ENCODE measurements around the gene SLC38A10.

- TF ChIP-seq, protein P1, sequence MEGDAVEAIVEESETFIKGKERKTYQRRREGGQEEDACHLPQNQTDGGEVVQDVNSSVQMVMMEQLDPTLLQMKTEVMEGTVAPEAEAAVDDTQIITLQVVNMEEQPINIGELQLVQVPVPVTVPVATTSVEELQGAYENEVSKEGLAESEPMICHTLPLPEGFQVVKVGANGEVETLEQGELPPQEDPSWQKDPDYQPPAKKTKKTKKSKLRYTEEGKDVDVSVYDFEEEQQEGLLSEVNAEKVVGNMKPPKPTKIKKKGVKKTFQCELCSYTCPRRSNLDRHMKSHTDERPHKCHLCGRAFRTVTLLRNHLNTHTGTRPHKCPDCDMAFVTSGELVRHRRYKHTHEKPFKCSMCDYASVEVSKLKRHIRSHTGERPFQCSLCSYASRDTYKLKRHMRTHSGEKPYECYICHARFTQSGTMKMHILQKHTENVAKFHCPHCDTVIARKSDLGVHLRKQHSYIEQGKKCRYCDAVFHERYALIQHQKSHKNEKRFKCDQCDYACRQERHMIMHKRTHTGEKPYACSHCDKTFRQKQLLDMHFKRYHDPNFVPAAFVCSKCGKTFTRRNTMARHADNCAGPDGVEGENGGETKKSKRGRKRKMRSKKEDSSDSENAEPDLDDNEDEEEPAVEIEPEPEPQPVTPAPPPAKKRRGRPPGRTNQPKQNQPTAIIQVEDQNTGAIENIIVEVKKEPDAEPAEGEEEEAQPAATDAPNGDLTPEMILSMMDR (IDR thresholded peaks at IDR 0.05 in 2 of 3, conservative IDR thresholded peaks at IDR 0.05 in 1 of 3; ENCODE audit: borderline replicate concordance in 1 of 3, insufficient read depth in 1 of 3, low read depth in 2 of 3, low read length in 2 of 3): no peak
- no peak; the same call in 1 of the 2 replicates for TF ChIP-seq POLR2AphosphoS5 (IDR thresholded peaks at IDR 0.05; ENCODE audit: low read depth, low read length)
- TF ChIP-seq POLR2A (IDR thresholded peaks at IDR 0.05; ENCODE audit: borderline replicate concordance, extremely low read depth, insufficient read depth, insufficient read length): no peak
- TF ChIP-seq ELF1 (IDR thresholded peaks at IDR 0.05; ENCODE audit: borderline replicate concordance, low read depth): no peak
Measured at GRCh38 chr17:81245024-81245664, 50.0 kb downstream of the SLC38A10 start.
